GM18526 (cell line): ENCODE data around the gene SMAD7.

Experiments used
- POLR2A ChIP-seq: IDR thresholded peaks from 3 replicates; pipeline ENCODE4 v1.6.1; 2011; ENCODE audit not compliant: insufficient read length; ENCODE audit errors: extremely low read depth

The SMAD7 gene

DNA sequence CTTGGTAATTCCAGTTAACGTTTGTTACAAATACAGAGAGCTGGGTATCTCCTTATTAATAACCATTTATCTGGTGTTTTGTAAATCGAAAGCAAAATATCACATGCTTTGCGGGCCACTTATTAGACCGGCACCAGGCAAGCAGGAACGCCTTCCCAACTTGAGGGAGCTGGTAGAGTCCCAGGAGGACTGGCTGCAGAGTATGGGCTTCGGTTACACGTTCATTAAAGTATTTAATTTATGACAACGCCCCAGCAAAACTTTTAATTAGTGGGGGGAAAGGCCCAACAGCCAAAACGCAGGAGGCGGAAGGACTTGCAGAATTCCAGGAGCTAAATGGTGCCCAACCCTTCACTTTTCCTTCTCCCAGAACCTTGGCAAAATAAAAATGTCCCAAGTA lies 3.7 kb downstream of the SMAD7 start:
- no peak for TF ChIP-seq POLR2A

DNA sequence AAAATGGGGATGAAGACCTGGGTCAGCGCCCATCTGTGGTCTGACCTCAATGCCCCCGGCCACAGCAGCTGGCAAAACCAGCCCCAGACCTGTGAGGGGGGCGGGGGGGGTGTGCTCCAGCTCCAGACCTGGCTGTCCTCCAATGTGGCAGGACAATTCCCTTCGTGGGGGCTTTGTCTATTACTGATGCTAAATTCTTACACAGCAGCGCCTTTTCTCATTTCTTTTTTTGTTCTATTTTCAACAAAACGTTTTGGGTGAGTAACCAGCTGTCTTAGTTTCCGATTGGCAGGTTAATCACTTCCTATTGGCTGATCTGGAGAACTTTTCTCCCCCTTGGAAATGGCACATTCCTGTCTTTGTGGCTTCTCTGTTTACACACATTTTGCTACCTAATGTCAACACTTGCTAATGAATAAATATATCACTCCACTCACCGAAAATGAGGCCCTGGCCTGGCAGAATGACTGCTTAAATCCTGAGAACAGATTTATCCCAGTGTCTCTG lies 4.4 kb downstream of the SMAD7 start:
- no peak for TF ChIP-seq POLR2A

DNA sequence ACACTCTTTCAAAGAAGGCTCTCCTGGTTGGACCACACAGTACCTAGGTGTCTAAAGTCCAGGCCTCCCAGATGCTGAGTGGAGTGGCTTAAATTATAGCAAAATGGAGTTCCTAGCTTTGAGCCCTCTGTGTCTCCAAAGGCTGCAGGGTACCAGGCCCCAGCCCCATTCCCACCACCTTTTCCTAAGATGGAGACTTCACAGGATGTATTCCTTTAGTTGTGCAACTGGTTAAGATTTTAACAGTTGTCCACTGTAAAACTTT lies 4.9 kb downstream of the SMAD7 start:
- no peak for TF ChIP-seq POLR2A

DNA sequence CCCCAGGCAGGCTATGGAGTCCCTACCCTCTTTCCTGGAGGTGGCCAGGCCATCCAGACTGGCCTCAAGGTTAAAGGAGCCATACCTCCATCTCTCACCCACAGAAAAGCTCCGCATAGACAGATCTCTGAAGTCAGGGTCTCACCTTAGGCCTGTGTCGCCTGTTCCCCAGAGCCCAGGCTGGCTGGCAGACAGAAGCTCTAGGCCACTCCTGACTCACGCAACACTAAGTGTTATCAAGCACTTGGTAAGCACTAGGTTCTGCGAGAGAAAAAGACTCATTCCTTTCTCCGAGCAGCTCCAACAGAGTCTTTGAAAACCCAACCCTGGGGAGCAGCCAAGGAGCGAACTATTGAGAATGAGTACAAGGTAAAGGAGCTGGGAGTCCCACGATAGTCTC lies 6.1 kb downstream of the SMAD7 start:
- TF ChIP-seq POLR2A: no peak

DNA sequence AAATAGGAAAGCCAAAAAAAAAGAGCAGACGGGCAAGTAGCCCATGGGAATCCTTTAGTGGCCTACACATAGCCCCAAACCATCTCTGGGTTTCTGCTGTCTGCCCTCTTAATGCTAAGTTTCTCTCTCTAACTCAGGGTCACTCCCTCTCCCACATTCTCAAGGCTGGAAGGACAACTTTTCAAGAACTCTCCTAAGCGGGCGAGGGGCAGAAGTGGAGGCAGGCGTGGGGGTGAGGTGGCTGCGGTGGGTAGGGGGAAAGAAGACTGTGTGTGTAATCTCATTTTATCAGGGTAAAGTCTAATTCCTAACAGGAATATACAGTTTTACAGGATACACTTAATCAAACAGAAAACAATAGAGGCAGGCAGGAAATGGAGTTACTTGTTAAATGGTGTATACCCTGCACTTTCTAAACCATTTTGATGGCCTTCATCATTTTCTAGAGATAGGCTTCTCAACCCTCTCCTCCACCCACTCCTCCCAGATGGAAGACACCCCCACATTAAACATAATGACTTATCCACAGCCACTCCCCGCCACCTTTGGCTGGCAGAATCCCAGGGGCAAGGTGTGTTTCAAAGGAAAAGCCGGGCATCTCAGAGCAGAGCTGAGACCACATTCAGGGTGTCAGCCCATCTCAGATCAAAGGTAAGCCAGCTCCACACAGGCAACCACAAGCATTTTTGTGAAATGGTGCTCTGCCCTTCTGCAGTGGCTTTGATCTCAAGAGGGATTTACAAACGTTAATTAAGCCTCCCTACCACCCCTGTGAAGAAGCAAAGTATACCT lies 6.8 kb downstream of the SMAD7 start:
- no peak for TF ChIP-seq POLR2A

DNA sequence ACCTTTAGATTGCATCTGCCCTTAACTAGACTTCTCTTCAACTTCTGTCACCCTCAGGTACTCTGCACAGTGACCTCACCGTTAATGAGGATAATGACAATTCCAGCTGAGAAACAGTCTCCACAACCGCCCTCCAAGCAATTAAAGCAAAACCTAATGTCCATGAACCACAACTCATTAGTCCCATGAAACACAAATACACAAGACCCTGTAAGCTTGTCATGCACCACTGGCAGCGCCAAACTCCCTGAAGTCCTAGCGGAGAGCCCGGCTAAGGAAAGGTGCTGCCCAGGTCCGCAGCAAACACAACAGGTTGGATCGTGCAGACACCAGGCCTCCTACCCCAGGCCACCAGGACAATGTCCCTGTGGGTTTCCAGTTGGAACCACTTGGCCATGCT lies 7.4 kb downstream of the SMAD7 start:
- TF ChIP-seq POLR2A: no peak

DNA sequence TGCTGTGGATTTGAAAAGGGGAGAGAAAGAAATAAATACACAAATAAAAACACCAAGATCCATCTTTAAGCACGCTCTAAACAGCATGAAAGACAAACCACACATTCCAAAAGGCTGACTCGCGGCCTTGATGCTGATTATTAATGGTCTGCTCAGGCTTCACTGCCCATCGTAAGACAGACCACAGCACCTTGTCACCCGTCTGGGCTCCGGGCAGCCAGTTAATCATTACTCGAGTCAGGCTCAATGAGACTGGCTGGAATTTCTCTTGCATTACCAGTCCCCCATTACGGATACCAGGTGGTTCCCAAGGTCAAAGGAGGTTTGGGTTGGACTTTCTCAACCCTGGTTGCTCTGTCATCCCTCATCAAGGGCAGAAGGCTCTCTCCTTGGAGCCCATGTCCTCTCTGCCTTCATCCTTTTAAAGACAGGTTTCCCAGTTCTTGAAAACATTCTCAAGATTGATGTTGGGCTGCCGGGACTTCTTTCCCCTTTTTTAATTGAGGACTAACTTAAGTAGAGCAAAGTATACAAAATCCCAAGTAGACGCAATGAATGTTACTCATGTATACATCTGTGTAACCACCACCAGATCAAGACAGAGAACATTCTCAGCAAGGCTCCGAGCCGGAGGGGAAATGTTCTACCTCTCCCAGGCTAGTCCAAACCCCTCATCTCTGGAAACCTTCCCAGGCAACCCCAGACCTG lies 8.1 kb downstream of the SMAD7 start:
- no peak for TF ChIP-seq POLR2A

DNA sequence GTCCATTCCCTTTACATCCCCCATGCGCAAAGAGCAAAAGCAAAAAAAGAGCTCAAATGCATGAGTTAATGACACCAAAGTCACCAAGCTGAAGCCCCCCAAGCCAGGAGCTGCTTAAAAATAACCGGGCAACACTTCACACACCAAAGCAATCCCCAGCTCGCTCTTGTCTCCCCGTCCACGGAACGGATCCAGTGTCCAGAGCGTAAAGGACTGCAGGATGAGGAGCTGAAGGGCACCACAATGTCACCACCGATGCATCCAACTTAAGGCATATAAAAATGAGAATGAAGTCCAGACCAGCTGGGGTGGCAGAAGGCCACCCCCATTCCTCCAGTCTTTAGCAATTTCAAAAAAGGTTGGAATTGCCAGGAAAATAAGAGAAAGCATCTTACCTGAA lies 8.7 kb downstream of the SMAD7 start:
- no peak for TF ChIP-seq POLR2A

DNA sequence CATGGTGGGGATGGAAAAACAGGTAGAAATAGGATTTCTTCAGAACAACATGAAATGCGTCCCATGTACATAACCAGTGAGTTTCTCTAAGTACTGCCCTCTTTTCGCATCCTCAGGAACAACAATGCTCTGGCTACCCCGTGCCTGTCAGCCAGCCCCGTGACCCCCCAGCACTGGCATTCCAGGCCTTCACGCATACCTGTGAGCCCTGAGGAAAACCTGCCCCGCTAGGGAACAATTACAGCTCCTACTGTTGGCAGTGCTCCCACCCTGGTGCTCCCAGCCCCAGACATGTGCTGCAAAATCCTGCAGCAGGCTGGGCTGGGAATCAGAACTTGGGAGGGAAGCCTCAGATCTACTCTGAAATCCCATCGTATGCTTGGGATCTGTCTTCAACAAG lies 9.1 kb downstream of the SMAD7 start:
- no peak for TF ChIP-seq POLR2A

DNA sequence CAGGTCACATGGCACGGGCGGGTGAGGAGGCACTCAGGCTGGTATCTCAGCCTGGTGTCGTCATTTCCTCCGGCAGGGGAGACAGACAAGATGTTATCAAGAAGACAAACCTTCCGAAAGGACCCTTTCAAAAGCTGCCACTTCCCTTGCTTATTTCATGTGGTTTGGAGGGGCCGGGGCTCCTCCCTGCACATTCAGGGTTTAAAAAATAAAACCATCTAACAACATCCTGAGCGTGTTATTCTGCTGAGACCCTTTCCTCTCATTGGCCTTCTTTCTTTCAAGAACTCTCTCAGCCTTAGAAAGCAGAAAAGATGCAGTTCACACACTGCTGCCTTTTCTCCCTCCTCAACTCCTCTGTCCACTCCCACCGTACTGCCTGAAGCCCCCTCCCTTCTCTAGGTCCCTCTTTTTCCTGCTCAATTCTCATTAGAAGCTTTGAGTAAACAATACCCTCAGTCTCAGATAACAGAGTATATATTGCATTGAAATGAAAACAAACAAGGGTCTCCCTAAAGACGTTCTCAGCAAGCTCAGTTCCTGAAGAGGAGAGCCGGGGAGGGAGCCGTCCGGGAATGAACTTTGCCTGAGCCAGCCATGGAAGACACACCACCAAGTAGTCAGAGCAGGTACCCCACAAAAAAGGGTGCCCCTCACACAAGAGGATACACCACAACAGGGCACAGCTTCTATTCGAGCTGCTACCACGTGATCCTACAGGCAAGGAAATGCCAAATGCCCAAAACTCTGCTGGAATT lies 9.7 kb downstream of the SMAD7 start:
- no peak for TF ChIP-seq POLR2A

DNA sequence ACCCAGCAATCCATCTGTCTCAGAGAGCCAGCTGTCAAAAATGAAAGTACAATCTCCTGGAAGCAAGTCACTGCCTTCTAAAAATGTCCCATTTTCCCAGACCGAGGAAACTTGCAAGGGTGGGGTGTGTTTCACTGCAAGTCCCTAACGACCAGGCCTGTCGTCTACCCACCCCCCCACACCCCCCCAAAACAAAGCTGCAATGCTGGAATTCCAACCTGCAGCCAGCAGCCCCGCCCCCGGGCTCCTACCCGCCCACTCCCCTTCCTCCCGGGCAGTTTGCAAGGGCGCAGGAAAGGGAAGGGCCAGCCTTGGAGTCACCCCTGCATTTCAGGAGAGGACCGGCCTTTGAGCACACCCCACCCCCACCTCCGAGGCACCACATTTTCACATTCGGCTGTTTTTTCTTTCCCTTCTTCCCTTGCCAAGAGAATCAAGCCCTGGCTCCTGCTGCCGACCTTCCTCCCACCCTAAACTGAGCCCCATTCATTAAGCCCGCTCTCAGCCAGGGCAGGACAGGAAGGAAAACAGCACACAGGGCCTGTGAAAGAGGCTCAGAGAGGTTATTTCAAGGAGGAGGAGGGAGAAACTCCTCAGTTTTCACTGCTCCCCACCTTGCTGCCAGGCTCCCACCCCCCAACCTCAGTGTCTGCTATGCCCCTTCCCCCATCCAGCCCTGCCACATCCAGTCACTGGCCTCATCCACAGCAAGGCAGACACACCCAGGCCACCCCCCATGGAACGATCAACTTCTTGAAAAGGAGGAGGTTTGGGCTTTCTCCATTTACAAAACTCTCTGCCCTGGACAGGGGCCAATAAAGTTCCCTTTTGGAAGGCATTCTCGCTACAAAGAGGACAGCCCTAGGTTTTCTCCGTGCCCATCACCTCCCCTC lies 11.3 kb downstream of the SMAD7 start:
- TF ChIP-seq POLR2A: no peak

DNA sequence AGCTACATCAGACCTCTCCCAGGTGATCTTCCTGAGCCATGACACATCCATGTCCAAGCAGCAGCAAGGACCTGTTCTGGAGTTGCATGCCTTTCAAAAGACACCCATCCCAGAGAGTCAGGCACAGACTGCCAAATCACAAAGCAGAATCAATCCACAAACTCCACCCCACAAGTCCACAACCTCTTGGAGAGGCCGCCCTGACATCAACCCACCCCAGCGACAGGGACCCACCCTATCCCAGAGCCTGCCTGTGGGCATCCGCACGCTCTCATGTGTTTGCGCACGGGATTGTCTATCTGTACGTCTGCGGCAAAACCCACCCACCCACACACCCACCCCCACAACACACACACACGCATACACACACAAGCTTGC lies 11.9 kb downstream of the SMAD7 start:
- TF ChIP-seq POLR2A: no peak

DNA sequence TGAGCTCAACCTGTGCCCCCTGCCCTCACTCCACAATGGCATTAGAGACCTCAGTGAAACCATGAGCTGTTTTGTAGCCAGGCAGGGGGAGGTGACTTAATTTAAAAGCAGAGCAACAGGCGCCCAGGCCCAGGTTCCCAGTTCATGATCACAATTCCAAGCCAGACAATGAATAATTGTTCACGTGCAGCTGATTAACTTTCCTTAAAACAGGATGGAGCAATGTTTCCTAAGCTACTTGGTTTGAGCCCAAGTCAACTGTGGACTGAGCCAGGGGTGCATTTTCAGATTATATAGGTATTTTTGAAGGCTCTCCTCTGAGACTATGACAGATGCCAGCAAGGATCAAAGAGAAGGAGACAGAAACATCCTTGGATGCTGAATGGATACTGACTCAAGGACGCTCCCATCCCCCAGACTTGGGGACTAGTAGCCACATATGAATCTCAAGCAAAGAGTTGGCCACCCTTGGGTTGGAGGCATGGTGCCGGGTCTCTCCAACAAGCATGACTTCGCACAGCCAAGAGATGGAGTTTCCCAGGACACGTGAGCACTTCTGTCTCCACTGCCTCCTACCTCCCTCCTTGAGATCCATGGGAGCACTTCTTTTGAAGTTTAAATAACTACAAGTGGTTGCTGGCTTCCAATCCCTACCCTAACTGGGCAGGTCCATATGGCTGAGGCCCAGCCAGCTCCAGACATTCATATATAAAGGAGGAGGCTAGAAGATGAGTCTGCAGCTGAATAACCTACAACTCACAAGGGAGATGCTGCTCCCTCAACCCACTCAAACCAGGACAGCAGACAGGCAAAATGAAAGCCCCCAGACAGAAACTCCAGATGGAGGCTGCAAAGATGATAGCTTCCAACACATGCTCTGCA lies 12.7 kb downstream of the SMAD7 start:
- TF ChIP-seq POLR2A: no peak

DNA sequence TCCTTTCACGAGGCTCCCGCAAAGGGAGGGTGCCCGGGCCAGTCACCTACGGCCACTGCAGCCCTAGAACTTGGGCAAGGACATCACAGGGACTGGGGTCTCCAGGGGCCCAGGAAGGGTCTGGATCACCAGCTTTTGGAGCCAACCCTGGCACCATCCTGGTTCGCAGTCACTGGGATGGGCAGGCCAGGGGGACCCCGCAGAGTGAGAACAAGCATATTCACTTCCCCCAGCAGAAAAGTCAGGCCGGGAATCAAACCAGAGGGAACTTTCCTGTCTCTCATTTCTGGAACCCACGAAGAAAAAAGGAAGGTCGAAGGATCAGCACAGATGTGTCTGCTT lies 15.4 kb downstream of the SMAD7 start:
- no peak for TF ChIP-seq POLR2A
